Measurements from ENCODE around the gene GPR55.

DNA sequence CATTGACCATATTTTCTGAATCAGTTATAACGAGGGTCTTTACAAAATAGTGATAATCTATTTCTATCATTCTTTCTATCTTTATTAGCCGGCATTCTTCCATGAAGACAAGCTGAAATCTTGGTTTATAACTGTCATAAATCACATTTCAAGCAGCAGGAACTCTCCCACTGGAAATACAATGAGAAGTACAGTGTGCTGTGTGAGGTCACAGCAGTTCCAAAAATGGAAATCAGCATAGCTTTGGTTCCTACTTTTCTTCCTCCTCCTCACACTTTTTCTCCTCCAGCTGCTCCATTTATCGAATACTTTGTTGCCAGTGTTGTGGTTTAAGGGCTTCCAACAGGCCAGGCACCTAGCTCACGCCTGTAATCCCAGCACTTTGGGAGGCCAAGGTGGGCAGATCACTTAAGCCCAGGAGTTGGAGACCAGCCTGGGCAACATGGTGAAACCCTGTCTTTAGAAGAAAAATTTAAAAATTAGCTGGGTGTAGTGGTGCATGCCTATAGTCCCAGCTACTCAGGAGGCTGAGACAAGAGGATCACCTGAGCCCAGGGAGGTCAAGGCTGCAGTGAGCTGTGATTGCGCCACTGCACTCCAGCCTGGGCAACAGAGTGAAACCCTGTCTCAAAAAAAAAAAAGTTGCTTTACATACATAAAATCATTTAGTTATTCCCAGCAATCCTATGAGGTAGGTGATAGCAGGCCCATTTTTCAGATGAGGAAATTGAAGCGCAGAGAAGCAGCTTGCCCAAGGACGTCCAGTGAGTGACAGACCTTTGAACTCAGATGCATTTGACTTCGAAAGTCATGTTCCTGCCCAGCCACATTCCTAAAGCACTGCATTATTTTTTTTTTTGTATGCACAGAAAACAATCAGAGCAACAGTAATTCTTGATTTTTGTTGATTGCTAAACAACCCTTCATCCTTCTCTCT lies 34.0 kb upstream of the GPR55 start:
- TF ChIP-seq, protein P1, sequence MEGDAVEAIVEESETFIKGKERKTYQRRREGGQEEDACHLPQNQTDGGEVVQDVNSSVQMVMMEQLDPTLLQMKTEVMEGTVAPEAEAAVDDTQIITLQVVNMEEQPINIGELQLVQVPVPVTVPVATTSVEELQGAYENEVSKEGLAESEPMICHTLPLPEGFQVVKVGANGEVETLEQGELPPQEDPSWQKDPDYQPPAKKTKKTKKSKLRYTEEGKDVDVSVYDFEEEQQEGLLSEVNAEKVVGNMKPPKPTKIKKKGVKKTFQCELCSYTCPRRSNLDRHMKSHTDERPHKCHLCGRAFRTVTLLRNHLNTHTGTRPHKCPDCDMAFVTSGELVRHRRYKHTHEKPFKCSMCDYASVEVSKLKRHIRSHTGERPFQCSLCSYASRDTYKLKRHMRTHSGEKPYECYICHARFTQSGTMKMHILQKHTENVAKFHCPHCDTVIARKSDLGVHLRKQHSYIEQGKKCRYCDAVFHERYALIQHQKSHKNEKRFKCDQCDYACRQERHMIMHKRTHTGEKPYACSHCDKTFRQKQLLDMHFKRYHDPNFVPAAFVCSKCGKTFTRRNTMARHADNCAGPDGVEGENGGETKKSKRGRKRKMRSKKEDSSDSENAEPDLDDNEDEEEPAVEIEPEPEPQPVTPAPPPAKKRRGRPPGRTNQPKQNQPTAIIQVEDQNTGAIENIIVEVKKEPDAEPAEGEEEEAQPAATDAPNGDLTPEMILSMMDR (IDR thresholded peaks at IDR 0.05; ENCODE audit: control extremely low read depth in 1 of 3, insufficient read depth in 1 of 3, low read depth in 1 of 3, low read length in 3 of 3) = no peak
- TF ChIP-seq CREB1 (IDR thresholded peaks at IDR 0.05) (no peak), USF2 (IDR thresholded peaks at IDR 0.05; ENCODE audit: low read length) (no peak), SP2 (IDR thresholded peaks at IDR 0.05; ENCODE audit: low read length) (no peak), EP300 (IDR thresholded peaks at IDR 0.05; ENCODE audit: borderline replicate concordance in 1 of 2, low read depth in 2 of 2, low read length in 2 of 2) (no peak), TAF1 (IDR thresholded peaks at IDR 0.05; ENCODE audit: low read depth, low read length) (no peak), POLR2AphosphoS5 (IDR thresholded peaks at IDR 0.05; ENCODE audit: low read depth, low read length) (no peak), CBX8 (IDR thresholded peaks at IDR 0.05; ENCODE audit: borderline replicate concordance, low read depth, low read length) (no peak), ATF2 (IDR thresholded peaks at IDR 0.05; ENCODE audit: low read length) (no peak), POLR2A (IDR thresholded peaks at IDR 0.05; ENCODE audit: control extremely low read depth in 1 of 2, low read depth in 2 of 2, low read length in 2 of 2) (no peak), SRF (IDR thresholded peaks at IDR 0.05; ENCODE audit: low read depth, low read length) (no peak), SP1 (IDR thresholded peaks at IDR 0.05; ENCODE audit: low read depth, low read length) (no peak), RBBP5 (IDR thresholded peaks at IDR 0.05; ENCODE audit: borderline replicate concordance, low read depth, low read length) (no peak)

Data from H1 (cell line).